Measurements from ENCODE around the gene RPS25.
"Not testable (repeated sequence)": the region's sequence is repeated elsewhere in the genome, so short reads cannot be mapped to it uniquely, and the experiment has no call there.

The RPS25 gene

GRCh38 chr11:118969508-118969907, 48.6 kb downstream of the RPS25 start:
- not testable (repeated sequence) for H3K36me3 ChIP-seq (ENCODE audit: control insufficient read depth, insufficient read depth, low read length); H3K9me3 ChIP-seq (ENCODE audit: control insufficient read depth, low read length); H3K4me3 ChIP-seq (ENCODE audit: extremely low read depth, insufficient read depth, low read length, poor library complexity, severe bottlenecking); H3K27ac ChIP-seq (ENCODE audit: low read depth, low read length, severe bottlenecking); H3K4me1 ChIP-seq (ENCODE audit: control insufficient read depth, insufficient read depth, low read length, poor library complexity, severe bottlenecking)
- 100% methylated on average over 1 of the region's 2 CpGs for WGBS, 2 experiments (ENCODE audit: insufficient coverage in 2 of 2)
